ENCODE measurements around the gene KLHDC1. TPM values are rescaled to one million over a fixed set of nuclear protein-coding genes. Genes with fewer than 3 reads are reported as not detected.
"Not testable (repeated sequence)": the region's sequence is repeated elsewhere in the genome, so short reads cannot be mapped to it uniquely, and the experiment has no call there.

The KLHDC1 gene
- polyA plus RNA-seq, 3 donors from 2014 or later: 2.3 to 3.3 (median 2.5) TPM

DNA sequence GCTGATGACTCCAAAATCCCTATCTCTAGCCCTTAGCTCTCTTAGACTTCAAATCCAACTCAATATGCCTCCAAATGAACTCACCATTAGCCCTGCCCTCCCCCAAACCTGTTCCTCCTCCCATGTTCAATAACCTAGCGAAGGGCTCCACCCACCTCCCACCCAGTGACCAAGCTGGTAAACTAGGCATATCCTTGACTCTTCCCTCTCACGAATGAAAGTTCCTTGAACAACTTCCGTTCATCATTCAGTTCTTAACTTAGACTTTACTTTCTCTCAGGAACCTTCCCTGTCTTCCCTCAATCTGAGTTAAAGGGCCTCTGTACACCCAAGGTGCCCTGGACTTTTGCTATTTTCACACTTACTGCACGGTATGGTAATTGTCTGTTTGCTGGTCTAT, 1.9 kb upstream of the KLHDC1 start:
- H3K4me3 Mint-ChIP-seq: peak overlapping the region in 1 of 5 donors; percentile 3
- H3K27ac Mint-ChIP-seq: peak overlapping the region in 5 of 6 donors; percentile 14 to 95 (median 43)
- H3K27me3 Mint-ChIP-seq (ENCODE audit: low read depth in 3 of 3): peaks cover 6 to 14% (median 11%) of the 10 kb centered on the region in 3 donors
- H3K4me1 Mint-ChIP-seq: peaks cover 38 to 47% of the 10 kb centered on the region in 2 donors
- DNase-seq: no peak
- H3K36me3 Mint-ChIP-seq: no peaks in the 10 kb centered on the region
- H3K9me3 Mint-ChIP-seq: no peaks in the 10 kb centered on the region

DNA sequence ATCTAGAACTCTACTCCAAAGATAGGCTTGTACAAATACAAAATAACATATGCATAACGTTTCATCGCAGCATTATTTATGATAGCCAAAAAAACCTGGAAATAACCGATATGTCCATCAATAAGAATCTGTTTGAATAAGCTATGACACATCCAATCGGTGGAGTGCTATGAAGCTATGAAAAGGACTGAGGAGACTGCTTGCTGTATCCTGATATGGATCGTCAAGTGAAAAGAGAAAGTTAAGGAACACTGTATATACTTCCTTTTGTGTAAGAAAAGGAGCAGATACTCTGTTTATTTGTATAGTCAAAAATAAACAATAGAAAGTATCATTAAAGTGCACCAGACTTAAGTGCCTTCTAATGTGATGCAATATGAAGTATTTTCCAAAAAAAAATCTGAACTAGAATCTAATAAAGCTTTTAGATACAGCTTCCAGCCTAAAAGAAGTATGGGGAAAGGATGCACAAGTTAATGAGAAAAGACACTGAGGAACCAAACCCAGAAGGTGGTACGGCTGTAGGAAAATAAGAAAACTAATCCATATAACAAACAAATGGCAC, 645 bp upstream of the KLHDC1 start:
- H3K9me3 Mint-ChIP-seq: no peaks in the 10 kb centered on the region
- H3K4me3 Mint-ChIP-seq: peak overlapping the region; percentile 79 to 91 (median 84)
- H3K27ac Mint-ChIP-seq: peak overlapping the region; percentile 82 to 97 (median 90)
- peaks cover 36 to 38% of the 10 kb centered on the region in 2 donors for H3K4me1 Mint-ChIP-seq
- no peaks in the 10 kb centered on the region for H3K36me3 Mint-ChIP-seq
- DNase-seq: no peak
- peaks cover 6 to 14% (median 11%) of the 10 kb centered on the region in 3 donors for H3K27me3 Mint-ChIP-seq (ENCODE audit: low read depth in 3 of 3)

DNA sequence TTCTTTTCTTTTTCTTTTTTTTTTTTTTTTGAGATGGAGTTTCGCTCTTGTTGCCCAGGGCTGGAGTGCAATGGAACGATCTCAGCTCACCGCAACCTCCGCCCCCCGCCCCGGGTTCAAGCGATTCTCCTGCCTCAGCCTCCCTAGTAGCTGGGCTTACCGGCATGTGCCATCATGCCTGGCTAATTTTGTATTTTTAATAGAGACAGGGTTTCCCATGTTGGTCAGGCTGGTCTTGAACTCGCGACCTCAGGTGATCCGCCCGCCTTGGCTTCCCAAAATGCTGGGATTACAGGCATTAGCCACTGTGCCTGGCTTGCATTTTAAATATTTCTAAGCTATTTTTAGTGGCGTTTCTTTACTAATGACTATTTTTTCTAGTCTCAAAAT, 810 bp downstream of the KLHDC1 start:
- H3K27ac Mint-ChIP-seq: peak overlapping the region; percentile 39 to 82 (median 70)
- peak overlapping the region; percentile 66 to 85 (median 83) for H3K4me3 Mint-ChIP-seq
- H3K9me3 Mint-ChIP-seq, DNase-seq, H3K36me3 Mint-ChIP-seq: not testable (repeated sequence)
- peaks cover 24 to 28% of the 10 kb centered on the region in 2 donors for H3K4me1 Mint-ChIP-seq
- H3K27me3 Mint-ChIP-seq (ENCODE audit: low read depth in 3 of 3): peaks cover 6 to 14% (median 9%) of the 10 kb centered on the region in 3 donors

DNA sequence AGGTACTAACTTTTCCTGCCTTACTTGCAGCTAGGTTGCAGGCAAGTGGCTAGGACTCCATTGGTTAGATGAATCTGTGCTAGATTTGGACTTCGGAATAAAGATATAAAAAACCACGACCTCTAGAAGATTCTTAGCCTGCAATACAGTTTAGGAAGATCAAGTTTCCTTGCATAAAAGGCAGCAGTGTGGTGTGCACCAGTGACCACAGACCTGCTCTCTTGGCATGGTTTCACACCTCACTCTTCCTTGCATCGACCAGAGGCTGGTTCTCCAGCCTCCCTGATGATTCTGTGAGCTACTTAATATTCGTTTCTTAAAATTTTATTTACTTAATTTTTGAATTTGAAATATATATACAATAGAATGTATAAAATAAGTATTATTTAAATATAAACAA, 9.8 kb downstream of the KLHDC1 start:
- Mint-ChIP-seq H3K4me1 (peaks cover 12 to 20% of the 10 kb centered on the region in 2 donors), H3K4me3 (no peak overlapping the region), H3K36me3 (peaks cover 4 to 11% (median 4%) of the 10 kb centered on the region in 3 donors), H3K27ac (peak overlapping the region in 2 of 6 donors; percentile 44 to 63), H3K27me3 (ENCODE audit: low read depth in 3 of 3) (no peaks in the 10 kb centered on the region), H3K9me3 (no peaks in the 10 kb centered on the region)
- no peak for DNase-seq

DNA sequence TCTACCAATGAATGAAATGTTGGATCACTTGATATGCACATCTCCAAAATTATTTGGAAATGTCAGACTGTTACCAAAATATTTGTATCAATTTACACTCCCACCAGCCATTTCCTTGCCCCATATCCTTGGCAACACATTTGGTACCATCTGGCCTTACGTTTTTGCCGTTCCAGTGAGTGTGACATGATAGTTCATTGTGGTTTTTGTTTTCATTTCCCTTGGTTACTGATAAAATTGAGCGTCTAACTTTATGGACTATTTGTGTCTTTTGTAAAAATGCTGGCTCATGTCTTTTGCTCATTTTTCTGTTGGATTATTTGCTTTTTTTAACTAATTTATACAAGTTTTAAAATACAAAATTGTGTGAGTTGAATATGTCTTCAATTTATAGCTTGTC, 11.0 kb downstream of the KLHDC1 start:
- DNase-seq: no peak
- Mint-ChIP-seq H3K4me3 (no peak overlapping the region), H3K27ac (peak overlapping the region in 2 of 6 donors; percentile 7 to 11), H3K27me3 (ENCODE audit: low read depth in 3 of 3) (no peaks in the 10 kb centered on the region), H3K9me3 (no peaks in the 10 kb centered on the region), H3K36me3 (peaks cover 4 to 11% (median 4%) of the 10 kb centered on the region in 3 donors), H3K4me1 (peaks cover 12 to 20% of the 10 kb centered on the region in 2 donors)

DNA sequence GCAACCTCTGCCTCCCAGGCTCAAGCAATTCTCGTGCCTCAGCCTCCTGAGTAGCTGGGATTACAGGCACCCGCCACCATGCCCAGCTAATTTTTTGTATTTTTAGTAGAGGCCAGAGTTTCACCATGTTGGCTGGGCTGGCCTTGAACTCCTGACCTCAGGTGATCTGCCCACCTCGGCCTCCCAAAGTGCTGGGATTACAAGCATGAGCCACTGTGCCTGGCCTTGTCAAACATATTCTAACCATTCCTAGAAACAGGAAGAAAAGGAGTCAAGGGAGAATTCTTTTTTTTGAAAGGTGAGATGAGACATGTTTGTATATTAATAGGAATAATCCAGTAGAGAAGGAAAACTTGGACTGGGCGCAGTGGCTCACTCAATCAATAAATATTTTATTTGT, 11.6 kb downstream of the KLHDC1 start:
- Mint-ChIP-seq H3K36me3 (peaks cover 4 to 13% (median 4%) of the 10 kb centered on the region in 3 donors), H3K4me1 (peaks cover 12 to 20% of the 10 kb centered on the region in 2 donors), H3K27ac (peak overlapping the region in 1 of 6 donors; percentile 40)
- DNase-seq; H3K27me3 Mint-ChIP-seq (ENCODE audit: low read depth in 3 of 3); H3K9me3 Mint-ChIP-seq; H3K4me3 Mint-ChIP-seq: not testable (repeated sequence)

DNA sequence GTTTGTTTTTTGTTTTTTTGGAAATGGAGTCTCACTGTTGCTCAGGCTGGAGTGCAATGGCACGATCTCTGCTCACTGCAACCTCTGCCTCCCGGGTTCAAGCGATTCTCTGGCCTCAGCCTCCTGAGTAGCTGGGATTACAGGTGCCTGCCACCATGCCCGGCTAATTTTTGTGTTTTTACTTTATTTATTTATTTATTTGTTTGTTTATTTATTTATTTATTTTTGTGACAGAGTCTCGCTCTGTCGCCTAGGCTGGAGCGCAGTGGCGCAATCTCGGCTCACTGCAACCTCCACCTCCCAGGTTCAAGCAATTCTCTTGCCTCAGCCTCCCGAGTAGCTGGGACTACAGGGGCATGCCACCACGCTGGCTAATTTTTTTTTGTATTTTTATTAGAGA, 18.1 kb downstream of the KLHDC1 start:
- H3K36me3 Mint-ChIP-seq: peaks cover 0 to 22% (median 3%) of the 10 kb centered on the region in 3 donors
- not testable (repeated sequence) for H3K4me1 Mint-ChIP-seq; H3K27me3 Mint-ChIP-seq (ENCODE audit: low read depth in 3 of 3); H3K4me3 Mint-ChIP-seq; H3K27ac Mint-ChIP-seq; H3K9me3 Mint-ChIP-seq; DNase-seq

DNA sequence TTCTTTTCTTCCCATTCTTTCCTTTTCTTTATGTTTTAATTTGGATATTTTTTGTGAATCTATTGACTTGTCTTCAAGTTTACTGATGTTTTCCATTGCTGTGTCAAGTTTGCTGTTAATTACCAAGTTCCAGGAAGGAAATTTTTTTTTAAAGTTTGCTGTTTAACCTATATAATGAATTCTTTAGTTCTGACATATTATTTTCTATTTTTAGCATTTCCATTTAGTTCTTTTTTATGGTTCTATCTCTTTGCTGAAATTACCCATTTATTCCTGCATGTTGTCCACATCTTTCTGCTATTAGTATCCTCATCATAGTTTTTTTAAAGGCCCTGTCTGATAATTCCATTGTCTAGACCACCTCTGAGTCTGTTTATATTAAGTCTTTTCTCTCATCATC, 27.8 kb downstream of the KLHDC1 start:
- no peak for DNase-seq
- Mint-ChIP-seq H3K27me3 (ENCODE audit: low read depth in 3 of 3) (peaks cover 0 to 1% (median 0%) of the 10 kb centered on the region in 3 donors), H3K4me1 (no peaks in the 10 kb centered on the region), H3K27ac (no peak overlapping the region), H3K9me3 (no peaks in the 10 kb centered on the region), H3K4me3 (no peak overlapping the region), H3K36me3 (peaks cover 30 to 40% (median 39%) of the 10 kb centered on the region in 3 donors)

DNA sequence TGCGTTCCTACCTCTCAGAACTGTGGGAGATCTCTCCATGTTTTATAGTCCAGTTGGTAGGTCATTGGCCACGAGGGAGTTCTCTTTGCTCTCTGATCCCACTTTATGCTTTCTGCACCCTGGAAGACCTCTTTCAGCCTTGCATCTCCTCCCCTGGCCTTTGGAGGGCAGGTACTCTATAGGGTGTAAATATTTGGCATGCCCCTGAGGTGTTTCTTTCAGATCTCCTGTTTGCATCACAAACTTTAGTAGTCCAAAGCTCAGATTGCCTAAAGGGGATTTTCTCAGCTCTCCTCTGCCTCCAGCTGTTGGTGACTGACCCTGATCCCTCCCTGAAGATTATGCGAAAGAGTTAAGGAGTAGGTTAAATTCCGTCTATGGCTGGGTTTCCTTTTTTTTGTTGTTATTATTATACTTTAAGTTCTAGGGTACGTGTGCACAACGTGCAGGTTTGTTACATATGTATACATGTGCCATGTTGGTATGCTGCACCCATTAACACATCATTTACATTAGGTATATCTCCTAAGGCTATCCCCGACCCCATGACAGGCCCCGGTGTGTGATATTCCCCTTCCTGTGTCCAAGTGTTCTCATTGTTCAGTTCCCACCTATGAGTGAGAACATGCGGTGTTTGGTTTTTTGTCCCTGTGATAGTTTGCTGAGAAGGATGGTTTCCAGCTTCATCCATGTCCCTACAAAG, 29.0 kb downstream of the KLHDC1 start:
- not testable (repeated sequence) for DNase-seq; H3K27me3 Mint-ChIP-seq (ENCODE audit: low read depth in 3 of 3); H3K4me3 Mint-ChIP-seq; H3K9me3 Mint-ChIP-seq; H3K4me1 Mint-ChIP-seq; H3K27ac Mint-ChIP-seq
- H3K36me3 Mint-ChIP-seq: peaks cover 30 to 46% (median 37%) of the 10 kb centered on the region in 3 donors

DNA sequence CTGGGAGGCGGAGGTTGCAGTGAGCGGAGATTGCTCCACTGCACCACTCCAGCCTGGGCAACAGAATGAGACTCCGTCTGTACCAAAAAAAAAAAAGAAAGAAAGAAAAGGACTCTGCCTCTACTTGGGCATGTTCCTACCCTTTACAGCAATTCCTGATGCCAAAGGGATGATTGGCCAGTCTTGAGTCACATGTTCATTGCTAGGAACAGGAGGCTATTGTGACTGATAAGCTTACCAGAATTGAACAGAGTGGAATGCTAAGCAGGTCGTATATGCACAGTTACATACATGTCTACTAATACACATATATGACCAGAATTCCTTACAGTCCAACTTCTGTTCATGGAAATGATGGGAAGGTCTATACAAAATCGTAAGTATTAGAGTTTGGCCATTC, 34.3 kb downstream of the KLHDC1 start:
- Mint-ChIP-seq H3K4me1 (no peaks in the 10 kb centered on the region), H3K27me3 (ENCODE audit: low read depth in 3 of 3) (peaks cover 0 to 1% (median 0%) of the 10 kb centered on the region in 3 donors), H3K9me3 (no peaks in the 10 kb centered on the region), H3K4me3 (no peak overlapping the region), H3K27ac (no peak overlapping the region), H3K36me3 (peaks cover 15 to 38% (median 26%) of the 10 kb centered on the region in 3 donors)
- DNase-seq: no peak

DNA sequence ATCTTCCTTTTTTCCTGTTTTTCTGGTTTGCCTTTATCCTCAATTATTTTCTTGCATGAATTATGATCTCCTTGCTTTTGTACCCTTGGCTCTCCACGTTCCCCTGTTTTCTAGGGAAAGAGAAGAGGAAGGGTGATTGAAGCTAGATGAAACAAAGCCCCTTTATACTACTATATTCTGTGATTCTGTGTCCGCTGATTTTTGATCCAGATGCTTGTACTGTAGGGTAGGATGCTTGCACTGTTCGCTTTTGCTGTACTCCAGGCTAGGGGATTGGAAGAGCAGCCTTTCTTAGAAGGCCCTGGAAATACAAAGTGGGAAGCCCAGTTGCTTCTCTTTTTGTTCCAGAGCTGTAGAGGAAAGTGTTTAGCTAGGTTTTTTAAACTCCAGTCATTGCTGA, 40.0 kb downstream of the KLHDC1 start:
- Mint-ChIP-seq H3K4me3 (no peak overlapping the region), H3K27me3 (ENCODE audit: low read depth in 3 of 3) (no peaks in the 10 kb centered on the region), H3K36me3 (peaks cover 6 to 40% (median 28%) of the 10 kb centered on the region in 3 donors), H3K9me3 (no peaks in the 10 kb centered on the region), H3K4me1 (no peaks in the 10 kb centered on the region), H3K27ac (peak overlapping the region in 1 of 6 donors; percentile 13)
- DNase-seq: no peak

DNA sequence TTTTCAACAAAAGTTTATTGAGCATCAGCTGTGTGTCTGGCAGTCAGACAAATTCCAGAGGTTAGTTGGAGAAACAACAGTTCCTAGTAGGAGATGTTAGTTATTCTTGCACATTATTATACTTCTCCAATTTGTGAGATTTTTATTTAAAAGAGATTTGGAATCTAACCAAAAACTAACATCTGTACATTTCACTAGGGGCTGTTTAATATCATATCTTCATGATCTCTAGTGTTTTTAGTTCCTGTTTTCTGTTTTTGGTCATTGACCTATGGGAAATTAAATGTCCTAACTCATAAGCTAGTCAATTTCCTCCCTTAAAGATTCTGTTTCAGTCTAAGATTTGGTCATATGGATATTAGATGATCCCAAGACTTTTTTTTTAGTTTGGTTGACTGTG, 40.9 kb downstream of the KLHDC1 start:
- Mint-ChIP-seq H3K27me3 (ENCODE audit: low read depth in 3 of 3) (no peaks in the 10 kb centered on the region), H3K4me1 (no peaks in the 10 kb centered on the region), H3K4me3 (no peak overlapping the region), H3K9me3 (no peaks in the 10 kb centered on the region), H3K36me3 (peaks cover 6 to 36% (median 28%) of the 10 kb centered on the region in 3 donors), H3K27ac (no peak overlapping the region)
- no peak for DNase-seq

DNA sequence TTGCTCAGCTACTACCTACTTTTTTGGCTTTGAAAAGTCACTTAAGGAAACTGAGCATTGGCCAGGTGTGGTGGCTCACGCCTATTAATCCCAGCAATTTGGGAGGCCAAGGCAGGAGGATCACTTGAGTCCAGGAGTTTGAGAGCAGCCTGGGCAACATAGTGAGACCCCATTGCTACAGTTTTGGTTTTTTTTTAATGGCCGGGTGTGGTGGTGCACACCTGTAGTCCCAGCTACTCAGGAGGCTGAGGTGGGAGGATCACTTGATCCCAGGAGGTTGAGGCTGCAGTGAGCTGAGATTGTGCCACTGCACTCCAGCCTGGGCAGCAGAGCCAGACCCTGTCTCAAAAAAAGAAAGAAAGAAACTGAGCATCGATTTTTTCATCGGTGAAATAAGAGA, 42.7 kb downstream of the KLHDC1 start:
- not testable (repeated sequence) for H3K9me3 Mint-ChIP-seq; H3K27ac Mint-ChIP-seq; DNase-seq; H3K27me3 Mint-ChIP-seq (ENCODE audit: low read depth in 3 of 3); H3K4me1 Mint-ChIP-seq; H3K4me3 Mint-ChIP-seq
- H3K36me3 Mint-ChIP-seq: peaks cover 6 to 27% (median 26%) of the 10 kb centered on the region in 3 donors

DNA sequence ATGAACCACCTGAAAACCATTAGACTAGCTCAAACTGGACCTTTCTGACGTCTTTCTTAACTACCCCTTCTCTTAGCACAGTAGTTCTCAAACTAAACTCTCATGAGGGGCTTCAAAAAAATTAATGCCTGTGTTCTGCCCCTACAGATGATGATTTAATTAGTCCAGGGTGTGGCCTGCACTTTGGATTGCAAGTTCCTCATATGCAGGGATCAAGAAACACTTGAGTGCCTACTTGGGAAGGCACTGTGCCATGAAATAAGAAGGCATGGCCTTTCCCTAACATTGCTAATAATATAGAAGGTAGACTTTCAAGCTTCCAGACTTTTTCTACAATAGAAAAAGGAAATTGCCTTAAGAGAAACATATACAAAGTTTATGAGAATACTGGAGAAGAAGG, 52.3 kb downstream of the KLHDC1 start:
- peaks cover 4 to 39% (median 23%) of the 10 kb centered on the region in 3 donors for H3K36me3 Mint-ChIP-seq

More for the DNA sequence above, 52.3 kb downstream of the KLHDC1 start:
- no peak for DNase-seq
- no peaks in the 10 kb centered on the region for H3K4me1 Mint-ChIP-seq
- peak overlapping the region in 1 of 6 donors; percentile 14 for H3K27ac Mint-ChIP-seq
- no peaks in the 10 kb centered on the region for H3K9me3 Mint-ChIP-seq
- H3K27me3 Mint-ChIP-seq (ENCODE audit: low read depth in 3 of 3): no peaks in the 10 kb centered on the region
- H3K4me3 Mint-ChIP-seq: no peak overlapping the region

Measured in immature natural killer cell (primary cell).